ENCODE results near the gene NFASC. TPM values are rescaled to one million over a fixed set of nuclear protein-coding genes. Genes with fewer than 3 reads are reported as not detected.

The NFASC gene
- total RNA-seq, 1 experiment from 2014 or later: 0.03 TPM

DNA sequence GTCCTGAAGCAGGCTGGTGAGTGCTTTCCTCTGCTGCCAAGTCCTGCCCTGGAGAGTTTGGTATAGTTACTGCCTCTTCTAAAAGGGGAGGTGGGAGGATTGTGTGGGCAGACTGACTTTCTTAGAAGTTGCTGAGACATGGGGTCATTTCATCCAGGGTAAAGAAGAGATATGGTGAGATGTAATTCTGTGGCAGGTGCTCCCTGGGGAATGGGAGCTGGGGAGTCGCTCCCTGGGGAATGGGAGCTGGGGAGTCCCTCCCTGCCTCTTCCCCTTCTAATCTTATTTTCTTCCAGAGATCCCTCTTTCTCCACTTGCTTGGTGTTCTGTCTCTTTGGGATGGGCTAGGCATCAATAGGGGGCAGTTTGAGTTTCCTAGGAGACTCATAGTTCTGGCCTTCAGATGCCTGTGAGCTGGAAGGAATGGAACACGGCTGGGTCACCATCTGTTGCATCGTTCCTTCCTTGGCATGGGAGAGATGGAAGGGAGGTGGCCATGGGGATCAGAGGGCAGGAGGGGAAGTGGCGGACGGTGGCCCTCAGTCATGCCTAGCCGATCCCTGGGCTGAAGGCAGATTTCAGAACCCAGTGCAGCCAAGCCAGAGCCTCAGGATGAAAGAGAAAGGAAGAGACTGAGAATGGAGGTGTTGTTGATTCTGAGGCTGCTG, 59.0 kb downstream of the NFASC start:
- Histone ChIP-seq H3K4me3 (no peak overlapping the region), H3K36me3 (no peaks in the 10 kb centered on the region), H3K27ac (no peak overlapping the region), H3K4me1 (replicated peaks) (no peaks in the 10 kb centered on the region), H3K27me3 (replicated peaks) (peaks cover 3% of the 10 kb centered on the region; the same call in 1 of the 2 replicates), H3K9me3 (replicated peaks) (no peaks in the 10 kb centered on the region)
- DNase-seq (ENCODE audit: low read depth in 1 of 2, low spot score in 2 of 2): no peak

DNA sequence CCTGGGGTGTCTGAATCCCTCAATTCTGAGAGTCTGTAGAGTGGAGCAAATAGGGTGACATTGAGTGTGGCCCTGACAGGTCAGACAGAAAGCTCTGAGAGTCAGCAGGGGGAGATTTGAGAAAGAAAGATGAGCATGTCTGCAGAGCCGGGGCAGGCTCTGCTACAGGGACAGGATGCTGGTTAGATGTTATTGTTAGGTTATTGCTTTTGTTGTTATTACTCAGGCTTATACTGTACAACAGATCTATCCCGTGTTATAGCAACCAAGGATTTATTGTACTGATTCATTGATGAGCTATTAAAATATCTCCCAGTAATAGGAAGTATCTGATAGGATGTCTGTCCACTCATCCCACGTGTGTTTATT, 59.5 kb downstream of the NFASC start:
- H3K36me3 ChIP-seq: no peaks in the 10 kb centered on the region
- no peak for DNase-seq (ENCODE audit: low read depth in 1 of 2, low spot score in 2 of 2)
- H3K4me3 ChIP-seq: no peak overlapping the region
- peaks cover 3% of the 10 kb centered on the region; the same call in 1 of the 2 replicates for H3K27me3 ChIP-seq (replicated peaks)
- H3K9me3 ChIP-seq (replicated peaks): no peaks in the 10 kb centered on the region
- no peaks in the 10 kb centered on the region for H3K4me1 ChIP-seq (replicated peaks)
- H3K27ac ChIP-seq: no peak overlapping the region

DNA sequence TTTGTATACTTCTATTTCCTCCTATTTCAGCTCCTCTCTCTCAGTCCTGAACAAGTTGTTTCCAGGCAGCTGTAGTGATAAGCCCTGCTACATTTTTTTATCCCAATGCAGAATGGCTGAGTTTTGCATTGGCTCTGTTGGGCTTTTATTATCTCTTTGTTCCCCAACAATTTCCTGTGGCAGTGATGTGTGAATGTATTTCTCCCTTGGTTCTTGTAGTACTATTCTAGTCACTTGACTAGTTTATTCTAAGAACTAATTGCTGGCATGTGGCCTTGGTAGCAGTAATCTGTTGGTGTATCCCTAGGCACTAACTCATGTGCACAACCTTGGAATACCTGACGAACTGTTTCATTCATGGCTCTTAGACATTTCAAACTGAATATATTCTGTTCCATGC, 60.7 kb downstream of the NFASC start:
- peaks cover 3% of the 10 kb centered on the region; the same call in 1 of the 2 replicates for H3K27me3 ChIP-seq (replicated peaks)
- no peak overlapping the region for H3K4me3 ChIP-seq
- H3K4me1 ChIP-seq (replicated peaks): no peaks in the 10 kb centered on the region
- no peaks in the 10 kb centered on the region for H3K36me3 ChIP-seq
- no peaks in the 10 kb centered on the region for H3K9me3 ChIP-seq (replicated peaks)
- no peak for DNase-seq (ENCODE audit: low read depth in 1 of 2, low spot score in 2 of 2)
- H3K27ac ChIP-seq: no peak overlapping the region

DNA sequence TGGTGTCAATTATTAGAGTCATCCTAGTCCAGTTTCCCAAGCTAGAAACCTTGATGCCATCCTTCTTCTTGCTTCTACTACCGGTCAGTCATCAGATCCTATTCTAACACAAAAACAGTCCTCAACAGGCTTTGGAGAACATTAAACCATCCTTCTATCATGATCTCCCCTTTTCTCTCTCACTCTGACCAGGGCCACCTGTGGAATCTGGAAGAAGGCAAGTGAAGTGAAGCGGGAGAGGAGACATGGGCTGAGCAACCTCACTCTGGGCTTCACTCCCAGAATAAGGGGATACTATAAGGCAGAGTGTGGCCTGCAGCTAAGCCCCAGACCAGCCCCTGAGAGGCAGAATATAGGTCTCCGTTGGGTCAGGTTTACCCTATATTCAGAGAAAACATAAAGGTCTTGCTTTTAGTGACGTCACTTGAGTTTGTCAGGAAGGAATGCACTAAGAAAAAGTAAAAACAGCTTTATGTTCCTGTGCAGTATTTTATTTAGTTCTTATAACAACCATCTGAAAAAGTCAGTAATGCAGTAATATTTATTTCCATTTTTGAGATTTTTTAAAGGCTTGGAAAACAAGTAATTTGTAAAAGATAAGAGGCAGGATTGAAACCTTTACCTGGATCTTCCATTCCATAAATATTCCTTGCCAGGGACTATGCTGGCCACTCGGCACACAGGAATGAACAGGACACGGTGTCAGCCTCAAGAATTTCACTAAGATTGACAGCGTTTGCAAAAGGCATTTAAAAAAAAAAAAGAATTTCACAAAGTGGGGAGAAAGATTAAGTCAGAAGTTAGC, 61.3 kb downstream of the NFASC start:
- H3K36me3 ChIP-seq: no peaks in the 10 kb centered on the region
- no peak overlapping the region for H3K4me3 ChIP-seq
- H3K27me3 ChIP-seq (replicated peaks): peaks cover 3% of the 10 kb centered on the region; the same call in 1 of the 2 replicates
- DNase-seq (ENCODE audit: low read depth in 1 of 2, low spot score in 2 of 2): no peak
- no peak overlapping the region for H3K27ac ChIP-seq
- H3K9me3 ChIP-seq (replicated peaks): no peaks in the 10 kb centered on the region
- no peaks in the 10 kb centered on the region for H3K4me1 ChIP-seq (replicated peaks)

DNA sequence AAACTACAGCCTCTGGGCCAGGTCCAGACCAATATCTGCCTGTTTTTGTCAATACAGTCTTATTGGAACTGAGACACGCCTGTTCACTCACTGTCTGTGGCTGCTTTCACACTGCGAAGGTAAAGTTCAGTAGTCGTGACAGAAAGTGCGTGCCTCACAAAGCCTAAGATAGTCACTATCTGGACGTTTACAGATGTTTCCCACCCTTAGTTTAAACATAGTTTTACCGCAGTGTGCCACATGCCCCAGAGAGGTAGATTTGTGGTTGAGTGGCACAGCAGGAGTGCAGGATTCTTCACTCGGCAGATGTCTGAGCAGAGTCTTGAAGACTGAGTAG, 61.9 kb downstream of the NFASC start:
- Histone ChIP-seq H3K4me1 (replicated peaks) (no peaks in the 10 kb centered on the region), H3K9me3 (replicated peaks) (no peaks in the 10 kb centered on the region), H3K36me3 (no peaks in the 10 kb centered on the region), H3K27me3 (replicated peaks) (peaks cover 3% of the 10 kb centered on the region; the same call in 1 of the 2 replicates), H3K4me3 (no peak overlapping the region), H3K27ac (no peak overlapping the region)
- no peak for DNase-seq (ENCODE audit: low read depth in 1 of 2, low spot score in 2 of 2)

DNA sequence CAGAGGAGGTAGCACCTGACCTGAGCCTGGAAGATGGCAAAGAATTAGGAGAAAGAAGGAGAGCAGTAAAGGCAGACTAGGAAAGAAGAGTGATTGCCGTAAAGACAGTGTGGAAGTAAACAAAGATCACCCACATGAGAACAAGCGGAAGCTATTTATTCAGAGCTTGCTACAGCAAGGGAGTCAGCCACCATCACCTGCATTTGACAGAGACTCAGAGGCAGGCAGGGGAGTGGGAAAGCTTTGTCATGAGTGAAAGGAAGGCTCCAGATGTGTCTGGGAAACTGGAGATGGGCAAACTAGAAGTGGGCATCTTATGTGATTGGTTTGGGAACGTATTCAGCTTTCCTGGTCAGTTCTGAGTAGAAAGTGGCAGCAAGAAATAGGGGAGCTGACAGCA, 64.5 kb downstream of the NFASC start:
- H3K36me3 ChIP-seq: no peaks in the 10 kb centered on the region
- no peaks in the 10 kb centered on the region for H3K9me3 ChIP-seq (replicated peaks)
- no peaks in the 10 kb centered on the region for H3K4me1 ChIP-seq (replicated peaks)
- H3K27me3 ChIP-seq (replicated peaks): peaks cover 5% of the 10 kb centered on the region
- H3K27ac ChIP-seq: no peak overlapping the region
- no peak overlapping the region for H3K4me3 ChIP-seq
- no peak for DNase-seq (ENCODE audit: low read depth in 1 of 2, low spot score in 2 of 2)

DNA sequence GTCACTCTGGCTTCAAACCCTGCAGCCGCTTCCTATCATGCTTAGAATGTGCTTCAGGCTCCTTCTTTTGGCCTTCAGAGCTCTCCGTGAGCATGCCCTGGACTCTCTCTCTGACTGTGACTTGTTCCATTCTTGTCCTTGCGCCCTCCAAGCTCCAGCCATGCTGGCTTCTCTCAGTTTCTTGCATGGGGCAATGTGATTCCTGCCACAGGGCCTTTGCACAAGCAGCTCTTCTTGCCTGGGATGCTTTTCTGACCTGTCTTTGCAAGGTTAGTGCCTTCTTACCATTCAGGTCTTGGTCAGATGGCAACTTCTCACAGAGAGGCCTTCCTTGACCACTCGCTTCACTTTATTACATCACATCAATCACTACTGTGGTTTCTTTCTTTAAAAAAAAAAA, 66.1 kb downstream of the NFASC start:
- H3K4me1 ChIP-seq (replicated peaks): no peaks in the 10 kb centered on the region
- peaks cover 6% of the 10 kb centered on the region for H3K27me3 ChIP-seq (replicated peaks)
- no peak for DNase-seq (ENCODE audit: low read depth in 1 of 2, low spot score in 2 of 2)
- H3K27ac ChIP-seq: no peak overlapping the region
- no peak overlapping the region for H3K4me3 ChIP-seq
- no peaks in the 10 kb centered on the region for H3K36me3 ChIP-seq
- H3K9me3 ChIP-seq (replicated peaks): no peaks in the 10 kb centered on the region

DNA sequence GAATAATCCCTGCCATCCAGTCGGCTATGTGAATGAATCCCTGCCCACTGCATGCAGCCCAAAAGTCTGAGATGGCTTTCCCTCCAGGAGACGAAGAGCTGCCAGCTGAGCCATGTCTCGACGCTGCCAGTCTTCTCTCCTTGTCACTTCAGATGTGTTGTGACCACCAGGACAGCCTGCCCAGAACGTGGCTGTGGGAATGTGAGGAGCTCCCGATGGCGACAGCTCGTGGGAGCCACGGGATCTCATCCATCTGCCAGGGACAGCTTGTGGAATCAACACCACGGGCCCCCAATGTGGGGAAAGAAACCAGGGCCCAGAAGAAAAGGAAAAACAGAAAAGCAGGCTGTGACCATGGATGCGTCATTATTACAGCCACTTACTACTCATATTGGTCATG, 67.2 kb downstream of the NFASC start:
- DNase-seq (ENCODE audit: low read depth in 1 of 2, low spot score in 2 of 2): no peak
- no peak overlapping the region for H3K4me3 ChIP-seq
- H3K36me3 ChIP-seq: no peaks in the 10 kb centered on the region
- H3K27ac ChIP-seq: no peak overlapping the region
- peaks cover 6% of the 10 kb centered on the region for H3K27me3 ChIP-seq (replicated peaks)
- H3K9me3 ChIP-seq (replicated peaks): no peaks in the 10 kb centered on the region
- no peaks in the 10 kb centered on the region for H3K4me1 ChIP-seq (replicated peaks)

DNA sequence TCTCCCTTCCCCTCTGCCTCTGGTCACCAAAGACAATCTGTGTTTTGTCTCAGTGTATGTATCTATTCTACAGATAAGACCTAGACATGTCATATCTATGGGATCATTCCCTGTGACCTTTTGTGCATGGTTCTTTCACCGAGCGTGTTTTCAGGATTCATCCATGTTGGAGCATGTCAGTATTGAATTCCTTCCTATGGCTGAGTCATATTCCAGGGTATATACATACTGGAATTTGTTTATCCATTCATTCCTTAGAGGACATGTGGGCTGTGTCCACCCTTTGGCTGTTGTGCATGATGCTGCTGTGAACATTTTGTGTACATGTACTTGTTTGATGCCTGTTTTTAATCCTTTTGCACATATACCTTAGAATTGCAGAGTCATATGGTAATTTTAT, 69.9 kb downstream of the NFASC start:
- DNase-seq (ENCODE audit: low read depth in 1 of 2, low spot score in 2 of 2): no peak
- no peak overlapping the region for H3K27ac ChIP-seq

DNA sequence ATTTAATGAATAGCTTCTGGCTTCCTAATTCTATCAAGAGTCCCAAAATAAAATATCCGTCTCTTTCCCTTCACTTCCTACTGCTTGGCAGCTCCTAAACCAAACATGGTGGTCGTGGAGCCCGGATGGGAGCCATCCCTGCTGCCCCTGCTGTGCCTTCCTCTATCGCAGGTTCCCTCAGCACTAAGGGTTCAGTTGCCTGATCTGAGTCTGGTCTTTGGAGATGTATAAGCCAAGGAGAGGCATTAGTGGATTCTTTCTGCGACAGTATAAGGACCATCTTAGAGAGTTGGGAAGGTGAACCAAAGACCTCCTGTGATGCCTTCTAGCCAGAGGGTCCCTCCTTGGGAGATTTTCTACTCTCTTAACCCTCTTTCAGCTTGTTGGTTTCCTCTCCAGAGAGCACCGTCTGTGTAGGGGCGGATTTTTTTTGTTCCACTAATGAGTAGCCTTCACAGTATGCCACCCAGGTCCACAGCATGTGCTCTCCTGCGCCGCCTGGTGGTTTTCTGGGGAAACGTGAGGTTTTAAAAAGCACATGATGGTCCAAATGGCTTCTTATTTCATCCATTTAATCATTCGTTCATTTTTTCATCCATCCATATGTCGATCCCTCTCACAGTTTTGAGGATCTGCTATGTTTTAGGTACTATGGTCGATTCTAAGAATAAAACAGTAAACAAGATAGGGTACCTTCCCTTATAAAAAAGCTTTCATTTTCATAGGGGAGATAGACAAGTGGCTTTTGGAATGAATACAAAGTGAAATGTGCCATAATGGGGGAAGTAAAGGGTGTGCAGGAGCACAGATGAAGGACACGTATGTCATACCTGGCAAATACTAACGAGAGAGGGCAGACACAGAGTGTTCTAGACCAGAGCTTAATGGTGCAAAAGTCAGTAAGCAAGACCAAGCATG, 71.0 kb downstream of the NFASC start:
- H3K4me3 ChIP-seq: no peak overlapping the region
- H3K36me3 ChIP-seq: no peaks in the 10 kb centered on the region
- H3K27me3 ChIP-seq (replicated peaks): peaks cover 6% of the 10 kb centered on the region
- DNase-seq (ENCODE audit: low read depth in 1 of 2, low spot score in 2 of 2): peak; percentile 12 to 57
- no peaks in the 10 kb centered on the region for H3K9me3 ChIP-seq (replicated peaks)
- no peak overlapping the region for H3K27ac ChIP-seq
- H3K4me1 ChIP-seq (replicated peaks): no peaks in the 10 kb centered on the region

More for the DNA sequence above, 69.9 kb downstream of the NFASC start:
- Histone ChIP-seq H3K4me1 (replicated peaks) (no peaks in the 10 kb centered on the region), H3K9me3 (replicated peaks) (no peaks in the 10 kb centered on the region), H3K4me3 (no peak overlapping the region), H3K27me3 (replicated peaks) (peaks cover 6% of the 10 kb centered on the region), H3K36me3 (no peaks in the 10 kb centered on the region)

DNA sequence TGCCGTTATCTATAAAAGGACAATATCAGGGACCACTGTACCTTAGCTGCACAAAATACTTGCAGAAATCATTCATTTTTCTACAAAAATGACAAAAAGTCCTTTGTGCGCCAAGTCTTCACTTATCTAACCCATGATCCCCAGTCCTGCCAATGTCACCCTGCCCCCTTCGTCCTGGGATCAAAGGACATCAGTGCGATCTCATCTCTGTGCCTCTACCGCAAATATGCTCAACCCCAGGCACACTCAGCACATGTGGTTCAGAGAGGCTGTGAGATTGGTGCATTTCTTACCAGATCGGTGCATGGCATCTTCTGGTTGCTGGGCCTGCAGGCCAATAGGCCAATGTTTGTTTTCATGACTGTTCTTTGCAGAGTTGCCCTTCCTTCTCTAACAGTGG, 72.8 kb downstream of the NFASC start:
- no peaks in the 10 kb centered on the region for H3K36me3 ChIP-seq
- no peaks in the 10 kb centered on the region for H3K9me3 ChIP-seq (replicated peaks)
- no peak overlapping the region for H3K27ac ChIP-seq
- H3K4me1 ChIP-seq (replicated peaks): no peaks in the 10 kb centered on the region
- H3K27me3 ChIP-seq (replicated peaks): peaks cover 6% of the 10 kb centered on the region; the same call in 1 of the 2 replicates
- no peak overlapping the region for H3K4me3 ChIP-seq
- no peak for DNase-seq (ENCODE audit: low read depth in 1 of 2, low spot score in 2 of 2)

DNA sequence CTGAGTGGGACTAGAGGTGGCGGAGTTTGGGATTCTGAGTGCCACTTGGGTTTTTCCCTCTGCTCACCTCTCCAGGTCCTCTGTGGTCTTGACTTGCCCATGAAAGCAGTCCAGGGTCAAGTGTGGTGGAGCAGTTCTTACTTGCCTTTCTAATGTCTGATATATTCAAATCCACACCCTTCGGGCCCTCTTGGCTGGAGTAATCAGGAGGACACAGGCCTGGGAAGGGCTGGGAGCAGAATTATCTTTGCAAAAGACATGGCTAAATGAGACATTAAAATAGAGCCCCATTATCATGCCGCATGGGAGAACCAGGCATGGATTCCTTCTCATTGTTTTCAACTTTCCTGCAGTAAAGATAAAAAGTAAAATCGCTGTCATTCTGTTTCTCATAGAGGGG, 74.0 kb downstream of the NFASC start:
- H3K27ac ChIP-seq: no peak overlapping the region
- no peak overlapping the region for H3K4me3 ChIP-seq

DNA sequence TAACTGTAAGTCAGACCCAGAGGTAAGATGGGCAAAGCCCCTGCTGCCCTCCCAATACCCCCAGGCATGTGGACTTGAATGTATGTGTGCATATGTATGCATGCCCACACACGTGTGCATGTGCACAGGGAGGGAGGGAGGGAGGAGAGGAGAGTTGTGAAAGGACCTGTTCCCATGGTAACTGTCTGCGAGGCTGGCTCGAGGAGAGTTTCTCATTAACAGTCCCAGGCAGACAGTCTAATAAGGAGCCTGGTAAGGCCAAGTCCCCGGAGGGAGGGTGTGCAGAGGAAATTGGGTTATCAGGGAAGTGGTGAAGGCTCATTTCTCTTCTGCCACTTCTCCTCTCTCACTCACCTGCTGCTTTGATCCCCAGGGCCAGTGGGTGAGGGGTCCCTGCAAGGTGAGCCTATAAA, 74.9 kb downstream of the NFASC start:
- Histone ChIP-seq H3K36me3 (no peaks in the 10 kb centered on the region), H3K27me3 (replicated peaks) (no peaks in the 10 kb centered on the region), H3K9me3 (replicated peaks) (no peaks in the 10 kb centered on the region), H3K4me3 (no peak overlapping the region), H3K4me1 (replicated peaks) (no peaks in the 10 kb centered on the region), H3K27ac (no peak overlapping the region)
- no peak for DNase-seq (ENCODE audit: low read depth in 1 of 2, low spot score in 2 of 2)

More for the DNA sequence above, 74.0 kb downstream of the NFASC start:
- Histone ChIP-seq H3K4me1 (replicated peaks) (no peaks in the 10 kb centered on the region), H3K36me3 (no peaks in the 10 kb centered on the region), H3K9me3 (replicated peaks) (no peaks in the 10 kb centered on the region), H3K27me3 (replicated peaks) (peaks cover 3% of the 10 kb centered on the region; the same call in 1 of the 2 replicates)
- DNase-seq (ENCODE audit: low read depth in 1 of 2, low spot score in 2 of 2): no peak

DNA sequence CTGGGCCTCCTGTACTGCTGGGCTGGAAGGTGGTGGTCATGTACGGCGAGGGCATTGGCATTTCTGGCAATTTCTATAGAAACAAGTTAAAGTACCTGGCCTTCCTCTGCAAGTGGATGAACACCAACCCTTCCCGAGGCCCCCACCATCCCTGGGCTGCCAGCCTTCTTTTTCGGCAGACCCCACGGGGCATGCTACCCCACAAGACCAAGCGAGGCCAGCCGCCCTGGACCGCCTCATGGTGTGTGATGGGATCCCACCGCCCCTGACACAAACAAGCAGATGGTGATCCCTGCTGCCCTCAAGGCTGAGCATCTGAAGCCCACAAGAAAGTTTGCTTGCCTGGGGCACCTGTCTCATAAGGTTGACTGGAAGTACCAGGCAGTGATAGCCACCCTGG, 76.0 kb downstream of the NFASC start:
- no peaks in the 10 kb centered on the region for H3K9me3 ChIP-seq (replicated peaks)
- no peaks in the 10 kb centered on the region for H3K36me3 ChIP-seq

More for the DNA sequence above, 76.0 kb downstream of the NFASC start:
- Histone ChIP-seq H3K27me3 (replicated peaks) (no peaks in the 10 kb centered on the region), H3K27ac (no peak overlapping the region), H3K4me1 (replicated peaks) (no peaks in the 10 kb centered on the region), H3K4me3 (no peak overlapping the region)
- no peak for DNase-seq (ENCODE audit: low read depth in 1 of 2, low spot score in 2 of 2)
